K562 (cell line): ENCODE data around the gene CDR2L. TPM values are rescaled to one million over a fixed set of nuclear protein-coding genes. Genes with fewer than 3 reads are reported as not detected.

Experiments
- ARID2 ChIP-seq: fragments of 450-650 bp; IDR thresholded peaks from 2 replicates; pipeline ENCODE4 v1.6.1; 2017; ENCODE audit warnings: antibody characterized with exemption, mild to moderate bottlenecking
- ATF2 ChIP-seq: sonication (generic); formaldehyde crosslinking; IDR thresholded peaks from 2 replicates; pipeline ENCODE4 v1.8.1; 2022; ENCODE audit warnings: missing genetic modification reagents
- FOXA1 ChIP-seq: fragments of 450-650 bp; IDR thresholded peaks from 2 replicates; pipeline ENCODE4 v1.6.1; 2016; ENCODE audit warnings: mild to moderate bottlenecking, borderline replicate concordance
- FOXJ2 ChIP-seq: fragments of 200-800 bp; sonication (Bioruptor generic); IDR thresholded peaks from 2 replicates; pipeline ENCODE4 v1.6.1; 2016; ENCODE audit warnings: missing genetic modification characterization, missing compliant biosample characterization
- KDM5B ChIP-seq: fragments of 200-600 bp; sonication (generic); IDR thresholded peaks from 2 replicates; pipeline ENCODE4 v1.6.1; 2012; ENCODE audit warnings: low read depth, mild to moderate bottlenecking, moderate library complexity, low read length, control low read depth, inconsistent platforms; ENCODE audit not compliant: insufficient replicate concordance
- KLF13 ChIP-seq: fragments of 450-650 bp; IDR thresholded peaks from 2 replicates; pipeline ENCODE4 v1.6.1; 2016; ENCODE audit warnings: missing genetic modification characterization, low read depth, mild to moderate bottlenecking, missing compliant biosample characterization, moderate library complexity, borderline replicate concordance
- MYBL2 ChIP-seq, 2 experiments: fragments of 450-650 bp in 1 of 2; sonication (generic) in 1 of 2; formaldehyde crosslinking in 1 of 2; IDR thresholded peaks; 2 replicates each; pipeline versions ENCODE4 v1.6.1 to v1.8.1; 2017 to 2022; ENCODE audit warnings: borderline replicate concordance in 1 of 2, inconsistent platforms in 1 of 2, low read depth in 1 of 2, mild to moderate bottlenecking in 1 of 2, missing genetic modification reagents in 1 of 2, moderate library complexity in 1 of 2
- RBM25 ChIP-seq: fragments of 200-400 bp; formaldehyde crosslinking; IDR thresholded peaks from 2 replicates; pipeline ENCODE4 v1.6.1; 2018; ENCODE audit warnings: low read length, low read depth, moderate library complexity; ENCODE audit not compliant: severe bottlenecking
- TFAP4 ChIP-seq: sonication (generic); formaldehyde crosslinking; IDR thresholded peaks from 2 replicates; pipeline ENCODE4 v1.8.0; 2022; ENCODE audit warnings: missing genetic modification reagents, mild to moderate bottlenecking, moderate library complexity, borderline replicate concordance
- XRCC5 ChIP-seq: fragments of 200-400 bp; formaldehyde crosslinking; IDR thresholded peaks from 2 replicates; pipeline ENCODE4 v1.6.1; 2017; ENCODE audit warnings: low read depth, mild to moderate bottlenecking, low read length
- ZKSCAN3 ChIP-seq: fragments of 250-450 bp; sonication (Bioruptor Pico); IDR thresholded peaks from 2 replicates; pipeline ENCODE4 v1.4.0; 2020
- ZSCAN32 ChIP-seq: fragments of 450-650 bp; formaldehyde crosslinking; IDR thresholded peaks from 2 replicates; pipeline ENCODE4 v1.4.0; 2020; ENCODE audit warnings: mild to moderate bottlenecking, moderate library complexity
- polyA plus RNA-seq, 8 experiments: library from polyadenylated mRNA; depleted of rRNA in 4 of 8; stranded (reverse) in 5 of 8; unstranded in 3 of 8; fragments of >200 nt; fragmentation: Nextera tagmentation in 2 of 8; fragmentation: Illumina TruSeq in 1 of 8; extraction: Ambion mirVana in 2 of 8; extraction: Trizol in 1 of 8; gene quantifications; 2 replicates each; pipeline versions ENCODE4 v1.2.1 to v1.2.3, GENCODE V29; 2011 to 2014; ENCODE audit warnings: inconsistent platforms in 1 of 8, missing spikeins in 1 of 8
- total RNA-seq, 7 experiments: library from RNA; depleted of rRNA in 6 of 7; stranded (reverse); fragments of >200 nt in 6 of 7; fragmentation: Illumina TruSeq in 2 of 7; extraction: Trizol in 2 of 7; gene quantifications; 2 replicates each; pipeline versions ENCODE4 v1.2.1 to v1.2.3, GENCODE V29; 2011 to 2021; ENCODE audit warnings: low replicate concordance in 1 of 7
- TF ChIP-seq, protein P1 (sequence below): fragments of 250-450 bp; sonication (Bioruptor Pico); IDR thresholded peaks from 2 replicates; pipeline ENCODE4 v1.8.0; 2022; ENCODE audit warnings: inconsistent platforms, mild to moderate bottlenecking, moderate library complexity, borderline replicate concordance
- TF ChIP-seq, protein P2 (sequence below), 2 experiments: fragments of 450-650 bp; IDR thresholded peaks; 2 replicates each; pipeline ENCODE4 v1.6.1; 2016; ENCODE audit warnings: mild to moderate bottlenecking in 2 of 2, borderline replicate concordance in 1 of 2, low read depth in 1 of 2, moderate library complexity in 1 of 2

The CDR2L gene
- total and polyA plus RNA-seq, 9 of the 15 experiments (the other 6 are each of a cell fraction or from before 2014, with no cell fraction given): 2.7 to 16.0 (median 7.3) TPM

DNA sequence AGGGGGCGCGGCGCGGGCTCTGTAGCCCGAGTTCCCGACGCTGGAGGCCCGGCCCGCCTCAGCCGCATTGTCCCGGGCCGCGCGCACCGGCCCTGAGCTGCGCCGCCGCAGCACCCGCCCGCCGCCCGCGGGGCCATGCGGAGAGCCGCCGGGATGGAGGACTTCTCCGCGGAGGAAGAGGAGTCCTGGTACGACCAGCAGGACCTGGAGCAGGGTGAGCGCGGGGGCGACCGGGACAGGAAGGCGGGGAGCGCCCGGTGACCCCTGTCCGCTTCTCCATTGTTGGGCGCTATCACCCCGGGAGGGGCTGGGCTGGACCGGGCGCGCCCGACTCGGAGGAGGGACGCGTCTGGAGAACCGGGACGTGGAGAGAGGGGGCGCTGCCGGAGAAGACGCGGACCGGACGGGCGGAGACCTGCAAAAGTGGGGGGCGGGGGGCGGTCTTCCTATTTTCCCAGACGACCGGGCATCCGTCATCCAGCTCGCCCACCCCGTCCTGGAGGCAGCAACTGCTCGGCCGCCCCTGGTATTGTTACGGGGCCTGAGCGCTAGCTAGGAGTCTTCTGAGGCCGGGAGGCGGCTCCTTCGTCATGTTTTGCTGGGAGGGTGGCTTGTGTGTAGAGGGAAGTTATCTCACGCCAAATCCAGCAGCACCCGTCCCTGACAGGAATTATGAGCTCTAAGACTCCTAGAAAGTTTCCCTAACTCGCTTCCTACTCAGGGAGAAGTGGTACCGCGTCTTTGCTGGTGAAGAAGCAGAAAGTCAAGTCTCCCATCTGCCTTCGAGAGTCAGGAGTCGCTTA is 678 bp downstream of the CDR2L start (continued):
- TF ChIP-seq, protein P1, sequence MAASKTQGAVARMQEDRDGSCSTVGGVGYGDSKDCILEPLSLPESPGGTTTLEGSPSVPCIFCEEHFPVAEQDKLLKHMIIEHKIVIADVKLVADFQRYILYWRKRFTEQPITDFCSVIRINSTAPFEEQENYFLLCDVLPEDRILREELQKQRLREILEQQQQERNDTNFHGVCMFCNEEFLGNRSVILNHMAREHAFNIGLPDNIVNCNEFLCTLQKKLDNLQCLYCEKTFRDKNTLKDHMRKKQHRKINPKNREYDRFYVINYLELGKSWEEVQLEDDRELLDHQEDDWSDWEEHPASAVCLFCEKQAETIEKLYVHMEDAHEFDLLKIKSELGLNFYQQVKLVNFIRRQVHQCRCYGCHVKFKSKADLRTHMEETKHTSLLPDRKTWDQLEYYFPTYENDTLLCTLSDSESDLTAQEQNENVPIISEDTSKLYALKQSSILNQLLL (CRISPR knock-in tag): no peak
- TF ChIP-seq ARID2 (0 out of 2 replicates have a peak, but pooled peaks have one; percentile 8), MYBL2 (IDR thresholded peaks at IDR 0.05; ENCODE audit: low read depth) (no peak), MYBL2 (CRISPR knock-in tag; IDR thresholded peaks at IDR 0.05; ENCODE audit: borderline replicate concordance) (no peak), FOXA1 (no peak), KDM5B (peak; percentile 69), KLF13 (no peak), RBM25 (no peak), ATF2 (CRISPR knock-in tag) (no peak), ZKSCAN3 (no peak), XRCC5 (no peak), ZSCAN32 (CRISPR knock-in tag) (no peak), TFAP4 (peak; percentile 50), FOXJ2 (tag) (no peak)
- TF ChIP-seq, protein P2, sequence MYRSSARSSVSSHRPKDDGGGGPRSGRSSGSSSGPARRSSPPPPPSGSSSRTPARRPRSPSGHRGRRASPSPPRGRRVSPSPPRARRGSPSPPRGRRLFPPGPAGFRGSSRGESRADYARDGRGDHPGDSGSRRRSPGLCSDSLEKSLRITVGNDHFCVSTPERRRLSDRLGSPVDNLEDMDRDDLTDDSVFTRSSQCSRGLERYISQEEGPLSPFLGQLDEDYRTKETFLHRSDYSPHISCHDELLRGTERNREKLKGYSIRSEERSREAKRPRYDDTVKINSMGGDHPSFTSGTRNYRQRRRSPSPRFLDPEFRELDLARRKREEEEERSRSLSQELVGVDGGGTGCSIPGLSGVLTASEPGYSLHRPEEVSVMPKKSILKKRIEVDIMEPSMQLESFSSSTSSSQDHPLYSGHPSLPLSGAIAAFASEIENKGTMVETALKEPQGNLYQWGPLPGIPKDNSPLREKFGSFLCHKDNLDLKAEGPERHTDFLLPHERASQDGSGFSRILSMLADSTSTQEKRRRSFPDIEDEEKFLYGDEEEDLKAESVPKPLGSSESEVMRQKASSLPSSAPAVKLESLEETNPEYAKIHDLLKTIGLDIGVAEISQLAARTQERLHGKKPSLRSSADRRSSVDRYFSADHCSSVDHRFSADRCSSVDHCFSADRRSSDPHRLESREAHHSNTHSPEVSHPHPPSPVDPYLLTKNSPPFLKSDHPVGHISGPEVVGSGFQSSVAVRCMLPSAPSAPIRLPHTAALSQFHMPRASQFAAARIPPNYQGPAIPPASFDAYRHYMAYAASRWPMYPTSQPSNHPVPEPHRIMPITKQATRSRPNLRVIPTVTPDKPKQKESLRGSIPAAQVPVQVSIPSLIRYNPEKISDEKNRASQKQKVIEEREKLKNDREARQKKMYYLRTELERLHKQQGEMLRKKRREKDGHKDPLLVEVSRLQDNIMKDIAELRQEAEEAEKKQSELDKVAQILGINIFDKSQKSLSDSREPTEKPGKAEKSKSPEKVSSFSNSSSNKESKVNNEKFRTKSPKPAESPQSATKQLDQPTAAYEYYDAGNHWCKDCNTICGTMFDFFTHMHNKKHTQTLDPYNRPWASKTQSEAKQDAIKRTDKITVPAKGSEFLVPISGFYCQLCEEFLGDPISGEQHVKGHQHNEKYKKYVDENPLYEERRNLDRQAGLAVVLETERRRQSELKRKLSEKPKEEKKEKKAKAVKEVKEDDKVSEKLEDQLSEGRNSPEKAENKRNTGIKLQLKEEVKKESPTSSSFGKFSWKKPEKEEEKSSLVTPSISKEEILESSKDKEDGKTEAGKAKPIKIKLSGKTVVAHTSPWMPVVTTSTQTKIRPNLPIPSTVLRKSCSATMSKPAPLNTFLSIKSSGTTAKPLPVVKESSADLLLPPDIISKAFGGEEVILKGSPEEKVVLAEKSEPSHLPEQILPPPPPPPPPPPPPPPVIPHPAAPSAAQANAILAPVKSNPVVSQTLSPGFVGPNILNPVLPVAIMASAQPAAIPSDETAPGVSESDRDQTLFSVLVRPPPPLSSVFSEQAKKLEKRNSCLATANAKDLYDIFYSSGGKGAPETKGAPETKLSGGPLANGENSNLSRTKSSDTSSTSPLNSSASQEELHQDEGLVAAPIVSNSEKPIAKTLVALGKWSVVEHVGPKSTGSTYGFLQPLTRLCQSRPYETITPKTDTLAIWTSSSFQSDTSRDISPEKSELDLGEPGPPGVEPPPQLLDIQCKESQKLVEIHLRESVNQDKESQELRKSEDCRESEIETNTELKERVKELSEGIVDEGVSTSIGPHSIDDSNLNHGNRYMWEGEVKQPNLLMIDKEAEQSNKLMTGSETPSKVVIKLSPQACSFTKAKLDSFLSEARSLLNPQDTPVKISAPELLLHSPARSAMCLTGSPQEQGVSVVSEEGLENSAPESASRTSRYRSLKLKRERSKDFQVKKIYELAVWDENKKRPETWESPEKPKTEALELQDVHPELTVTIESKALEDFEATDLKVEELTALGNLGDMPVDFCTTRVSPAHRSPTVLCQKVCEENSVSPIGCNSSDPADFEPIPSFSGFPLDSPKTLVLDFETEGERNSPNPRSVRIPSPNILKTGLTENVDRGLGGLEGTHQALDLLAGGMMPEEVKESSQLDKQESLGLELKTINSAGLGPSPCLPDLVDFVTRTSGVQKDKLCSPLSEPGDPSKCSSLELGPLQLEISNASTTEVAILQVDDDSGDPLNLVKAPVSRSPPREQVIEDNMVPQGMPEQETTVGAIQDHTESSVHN (IDR thresholded peaks at IDR 0.05; ENCODE audit: borderline replicate concordance in 1 of 2, low read depth in 1 of 2): no peak
